GM21717 (cell line): ENCODE results near the gene FNDC11.

Source experiments
- ATAC-seq: cut with Tn5 transposase; IDR thresholded peaks from one replicate; pipeline ENCODE4 v1.9.1; 2021; ENCODE audit warnings: mild to moderate bottlenecking, moderate library complexity; ENCODE audit not compliant: unreplicated experiment

The FNDC11 gene

GRCh38 chr20:63578224-63579016 is 24.5 kb downstream of the FNDC11 start:
- no peak for ATAC-seq

DNA sequence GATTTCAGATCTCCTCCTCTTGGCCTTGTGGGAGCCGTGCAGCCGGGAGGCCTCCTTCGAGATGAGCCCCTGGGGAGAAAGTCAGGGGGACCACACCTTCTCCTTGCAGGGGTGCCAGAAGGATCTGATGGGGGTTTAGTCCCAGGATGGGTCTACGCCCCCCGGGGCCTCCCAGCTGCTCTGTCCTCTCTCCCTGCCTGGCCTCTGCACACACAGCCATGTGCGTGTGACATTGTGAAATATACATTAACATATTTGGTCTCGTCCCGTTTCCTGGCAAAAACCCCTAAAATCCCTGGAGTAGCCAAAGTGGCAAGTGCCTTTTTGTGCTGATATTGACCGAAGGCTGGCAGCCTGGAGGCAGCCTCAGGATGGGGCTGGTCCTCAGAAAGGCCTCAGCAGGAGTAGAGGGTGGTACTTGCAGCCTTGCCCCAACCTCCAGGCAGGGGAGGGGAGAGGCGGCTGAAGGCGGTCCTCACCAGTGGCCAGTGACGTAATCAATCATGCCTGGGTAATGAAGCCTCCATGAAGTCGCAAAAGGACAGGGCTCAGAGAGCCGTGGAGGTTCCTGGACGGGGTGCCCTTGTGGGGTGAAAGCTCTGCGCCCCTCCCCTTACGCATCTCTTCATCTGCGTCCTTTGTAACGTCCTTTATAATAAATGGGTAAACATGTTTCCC is 25.2 kb downstream of the FNDC11 start:
- ATAC-seq: no peak

- no peak for ATAC-seq
These were observed 27.0 kb downstream of the FNDC11 start for GRCh38 chr20:63580796-63581461.

DNA sequence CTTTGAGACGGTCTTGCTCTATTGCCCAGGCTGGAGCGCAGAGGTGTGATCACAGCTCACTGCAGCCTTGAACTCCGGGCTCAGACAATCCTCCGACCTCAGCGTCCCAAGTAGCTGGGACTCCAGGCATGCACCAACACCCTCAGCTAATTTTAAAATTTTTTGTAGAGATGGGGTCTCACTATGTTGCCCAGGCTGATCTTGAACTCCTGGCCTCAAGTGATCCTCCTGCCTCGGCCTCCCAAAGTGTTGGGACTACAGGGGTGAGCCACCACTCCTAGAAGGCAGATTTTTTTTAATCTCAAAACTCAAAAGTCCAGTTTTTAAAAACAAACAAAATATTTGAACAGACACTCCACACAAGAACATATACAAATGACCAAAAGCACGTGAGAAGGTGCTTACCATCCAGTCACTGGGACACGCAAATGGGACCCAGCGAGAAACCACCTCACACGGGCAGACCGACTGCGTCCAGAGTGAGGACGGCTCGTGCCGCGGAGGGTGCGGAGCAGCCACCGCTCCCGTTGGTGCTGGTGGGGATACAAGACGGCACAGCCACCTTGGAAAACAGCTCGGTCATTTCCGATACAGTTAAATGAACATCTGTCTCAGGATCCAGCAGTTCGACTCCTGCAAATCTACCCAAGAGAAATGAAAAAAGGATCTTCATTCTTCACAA is 28.6 kb downstream of the FNDC11 start:
- ATAC-seq: no peak

- no peak for ATAC-seq
These were observed 31.9 kb downstream of the FNDC11 start for GRCh38 chr20:63585616-63586565.

- no peak for ATAC-seq
These were observed 32.8 kb downstream of the FNDC11 start for GRCh38 chr20:63586797-63587196.

GRCh38 chr20:63587256-63587655 is 33.3 kb downstream of the FNDC11 start:
- ATAC-seq: no peak

DNA sequence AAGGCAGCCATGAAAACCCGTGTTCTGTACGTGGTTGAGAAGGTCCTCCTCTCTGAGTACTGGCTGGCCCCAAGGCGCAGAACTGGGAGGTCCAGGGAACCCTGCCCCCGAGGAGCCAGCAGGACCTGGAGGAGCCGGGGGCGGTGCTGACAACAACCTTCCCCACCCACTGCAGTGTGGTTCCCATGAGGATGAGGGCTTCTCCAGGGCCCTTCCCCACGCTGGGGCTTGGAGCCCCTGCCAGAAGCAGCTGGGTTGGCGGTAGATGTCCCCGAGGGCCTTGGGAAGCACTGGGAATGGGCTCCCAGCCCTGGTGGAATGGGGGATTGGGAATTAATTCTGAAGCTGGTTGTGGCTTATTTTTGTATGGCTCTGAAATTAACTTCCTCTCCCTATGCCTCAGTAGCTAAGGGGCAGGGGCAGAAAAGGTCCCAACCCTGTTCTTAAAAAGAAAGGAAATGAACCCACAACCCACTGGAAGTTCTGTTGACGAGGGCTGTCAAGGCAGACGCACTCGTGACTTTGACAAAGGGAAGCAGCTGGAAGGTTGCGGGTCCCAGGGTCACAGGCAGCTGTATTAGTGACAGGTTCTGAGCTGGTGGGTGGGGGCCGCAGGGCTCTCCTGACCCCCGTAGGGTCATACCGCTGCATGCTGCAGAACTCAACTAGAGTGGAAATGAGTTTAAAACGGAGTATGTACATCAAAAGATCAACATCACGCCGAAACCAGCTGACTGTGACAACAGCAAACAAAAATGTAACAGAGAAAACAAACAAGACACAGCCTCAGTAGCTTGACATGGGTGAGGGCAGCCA is 34.0 kb downstream of the FNDC11 start:
- ATAC-seq: no peak

DNA sequence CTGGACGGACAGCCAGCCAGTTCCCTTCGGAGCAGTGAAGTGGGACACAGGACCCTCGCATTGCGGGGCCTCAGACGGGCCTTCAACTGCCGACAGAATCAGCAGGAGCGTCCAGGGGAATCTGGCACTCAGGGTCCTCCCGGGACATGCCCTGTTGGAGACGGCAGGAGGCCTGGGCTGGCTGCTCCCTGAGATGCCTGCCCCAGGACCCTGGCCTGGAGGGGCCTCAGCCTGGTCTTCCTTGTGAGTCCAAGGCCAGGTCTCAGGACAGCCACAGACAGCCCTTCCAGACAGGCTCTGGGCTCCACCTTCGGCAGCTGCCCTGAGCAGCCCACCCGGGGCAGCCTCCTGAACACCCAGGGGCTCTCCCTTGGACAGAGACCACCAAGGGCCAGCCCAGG is 34.7 kb downstream of the FNDC11 start:
- ATAC-seq: no peak

- ATAC-seq: no peak
These were observed 35.6 kb downstream of the FNDC11 start for GRCh38 chr20:63589261-63590217.

- ATAC-seq: no peak
These were observed 36.5 kb downstream of the FNDC11 start for GRCh38 chr20:63590218-63591146.

DNA sequence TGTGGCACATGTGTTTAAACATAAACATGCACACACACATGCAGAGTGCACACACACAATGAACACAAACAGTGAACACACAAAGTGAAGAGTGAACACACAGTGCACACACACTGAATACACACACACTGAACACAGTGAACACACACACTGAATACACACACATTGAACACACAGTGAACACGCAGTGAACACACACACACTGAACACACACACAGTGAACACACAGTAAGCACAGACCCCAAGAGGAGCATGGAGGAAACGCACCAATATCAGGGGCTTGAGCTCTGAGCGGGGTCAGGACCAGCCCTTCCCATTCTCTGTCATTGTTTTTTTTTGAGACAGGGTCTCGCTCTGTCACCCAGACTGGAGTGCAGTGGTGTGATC is 37.2 kb downstream of the FNDC11 start:
- ATAC-seq: no peak

DNA sequence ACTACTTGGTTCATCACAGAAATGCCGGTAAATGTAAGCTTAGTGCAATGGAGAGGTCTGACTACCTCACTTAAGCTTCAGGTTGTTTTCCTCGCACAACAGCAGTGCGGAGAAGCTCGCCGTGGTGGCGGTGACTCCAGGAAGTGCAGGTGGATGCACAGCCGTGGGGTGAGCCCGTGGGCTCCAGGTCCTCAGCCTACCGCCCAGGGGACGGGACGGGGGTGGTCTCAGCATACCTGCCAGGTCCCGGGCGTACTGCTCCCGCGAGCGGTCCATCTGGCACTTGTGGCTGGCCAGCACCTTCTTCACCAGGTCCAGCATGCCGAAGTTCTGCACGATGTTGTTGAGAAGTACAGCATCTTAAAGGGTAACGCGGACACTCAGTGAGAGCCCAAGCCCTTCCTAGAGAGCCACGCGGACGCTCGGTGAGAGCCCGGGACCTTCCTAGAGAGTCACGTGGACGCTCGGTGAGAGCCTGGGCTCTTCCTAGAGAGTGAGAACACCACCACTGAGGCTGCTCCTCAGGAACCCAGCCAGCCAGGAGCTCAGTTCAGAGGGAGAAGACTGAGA is 37.9 kb downstream of the FNDC11 start:
- no peak for ATAC-seq

DNA sequence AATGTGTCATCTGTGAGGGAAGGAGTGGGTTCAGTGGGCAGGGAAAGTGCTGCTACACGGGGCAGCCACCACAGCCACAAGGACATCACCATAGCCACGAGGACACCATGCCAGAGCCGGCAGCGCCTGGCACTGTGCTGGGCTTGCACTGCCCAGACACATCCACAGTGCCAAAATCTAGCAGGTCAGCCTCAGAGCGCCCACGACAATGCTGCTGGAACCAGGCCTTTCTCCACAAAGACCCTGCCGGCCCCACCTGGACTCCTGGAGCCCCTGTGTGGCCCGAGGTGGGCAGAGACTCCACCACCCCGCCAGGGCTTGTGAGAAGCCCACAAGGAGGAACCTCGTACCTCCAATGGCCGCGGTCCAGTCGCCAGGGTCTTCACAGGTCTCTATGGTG is 38.7 kb downstream of the FNDC11 start:
- no peak for ATAC-seq

DNA sequence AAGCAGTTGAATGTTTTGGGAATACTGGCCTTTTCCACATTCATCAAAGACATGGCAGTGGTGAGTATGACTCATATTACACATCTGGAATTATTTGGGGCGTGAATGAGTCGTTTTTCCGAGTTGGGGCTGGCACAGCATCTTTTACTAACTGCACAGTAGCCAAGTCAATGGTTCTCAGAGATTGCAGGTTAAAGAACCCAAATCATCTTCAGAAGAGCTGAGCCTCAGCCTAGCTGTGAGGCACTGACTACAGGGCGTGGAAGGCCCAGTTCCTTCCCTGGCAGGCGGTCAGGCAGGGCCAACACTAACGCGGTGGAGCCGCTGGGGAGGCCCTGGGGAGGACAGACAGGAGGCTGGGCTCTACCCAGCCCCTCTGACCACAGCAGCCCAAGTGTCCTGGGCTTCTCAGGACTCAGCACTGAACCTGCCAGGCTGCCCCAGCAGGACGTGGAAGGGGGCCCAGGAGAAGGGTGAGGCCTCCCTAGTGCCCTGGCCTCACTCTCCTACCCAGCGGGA is 40.1 kb downstream of the FNDC11 start:
- no peak for ATAC-seq

DNA sequence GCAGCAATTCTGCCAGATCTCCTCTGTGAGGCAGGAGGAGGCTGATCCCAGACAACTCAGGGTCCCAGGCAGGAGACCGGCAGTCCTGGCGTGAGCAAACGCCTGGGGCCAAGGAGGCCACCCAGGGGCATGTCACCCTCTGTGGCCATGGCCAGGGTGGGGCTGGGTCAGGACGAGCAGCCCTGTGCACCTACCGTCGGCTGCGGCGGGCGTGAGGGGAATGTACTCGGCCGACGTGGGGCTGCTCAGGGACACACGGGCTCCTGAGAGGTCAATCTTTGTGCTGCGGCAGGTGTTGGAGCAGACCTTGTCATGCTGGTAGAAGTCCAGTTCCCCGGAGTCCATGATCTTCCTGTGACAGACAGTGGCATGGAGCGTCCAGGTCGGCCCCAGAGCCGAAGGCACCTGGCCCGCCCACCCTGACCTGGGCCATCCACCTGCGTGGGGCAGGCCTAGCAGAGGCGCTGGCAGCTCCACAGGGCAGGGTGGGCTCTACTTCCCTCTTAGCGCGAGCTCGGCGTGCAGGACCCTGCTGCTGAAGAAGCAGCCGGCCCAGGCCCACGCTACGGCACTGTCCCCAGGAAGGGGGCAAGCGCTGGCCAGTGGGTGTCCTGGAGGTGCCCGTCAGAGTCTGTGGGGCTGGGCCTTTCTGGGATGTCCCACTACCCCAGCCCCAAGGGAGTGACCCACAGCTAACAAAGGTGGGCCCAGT is 41.6 kb downstream of the FNDC11 start:
- no peak for ATAC-seq
